Spinal cord (tissue), 10 donors: Measurements from ENCODE around the gene MYO3A. TPM values are rescaled to one million over a fixed set of nuclear protein-coding genes. Genes with fewer than 3 reads are reported as not detected.

ENCODE experiments used
- DNase-seq, 6 donors: peaks; one replicate each; pipeline versions ENCODE4 v3.0.0 to v3.0.0-alpha.2; 2013 to 2015; ENCODE audit warnings: low spot score in 6 of 6, low read depth in 4 of 6
- H3K27ac ChIP-seq: one replicate; pipeline ENCODE4 v1.5.1; 2013; ENCODE audit warnings: low read depth, low read length, control low read depth
- H3K27me3 ChIP-seq: one replicate; pipeline ENCODE4 v1.6.1; 2013; ENCODE audit warnings: low read length; ENCODE audit not compliant: control insufficient read depth, insufficient read depth
- H3K36me3 ChIP-seq: one replicate; pipeline ENCODE4 v1.6.1; 2013; ENCODE audit warnings: low read length; ENCODE audit not compliant: control insufficient read depth, insufficient read depth
- H3K4me1 ChIP-seq: one replicate; pipeline ENCODE4 v1.6.1; 2013; ENCODE audit warnings: low read length; ENCODE audit not compliant: control insufficient read depth, insufficient read depth
- H3K4me3 ChIP-seq: one replicate; pipeline ENCODE4 v1.5.1; 2013; ENCODE audit warnings: low read depth, low read length, control low read depth
- H3K9me3 ChIP-seq: one replicate; pipeline ENCODE4 v1.6.1; 2013; ENCODE audit warnings: low read length; ENCODE audit not compliant: control insufficient read depth, insufficient read depth
- WGBS: methylation state at CpG from one replicate; pipeline ENCODE4 v1.1.5; 2013; ENCODE audit warnings: missing lambda C conversion rate; ENCODE audit not compliant: insufficient coverage; 5-methylcytosine and 5-hydroxymethylcytosine counted together
- polyA plus RNA-seq, 2 donors: library from polyadenylated mRNA; unstranded; fragments of 120-200 nt; gene quantifications; one replicate each; pipeline ENCODE4 v1.2.1, GENCODE V29; 2013; ENCODE audit not compliant: insufficient read length in 2 of 2
- total RNA-seq, 2 donors: library from RNA; depleted of rRNA in 1 of 2; stranded (reverse); fragments of 120-200 nt in 1 of 2; fragments of >200 nt in 1 of 2; gene quantifications; one replicate each; pipeline versions ENCODE4 v1.2.3 to v1.2.4, GENCODE V29; 2013 to 2014
- donor health status: healthy.

MYO3A gene
- total and polyA plus RNA-seq, 4 donors, result 2.0 to 4.7 (median 3.9) TPM

- no peak for DNase-seq
- 85% methylated on average over 3 of the region's 4 CpGs for WGBS
- no peaks in the 10 kb centered on the region for H3K4me1 ChIP-seq
- no peak overlapping the region for H3K27ac ChIP-seq
- H3K36me3 ChIP-seq, result no peaks in the 10 kb centered on the region
- no peak overlapping the region for H3K4me3 ChIP-seq
- H3K27me3 ChIP-seq, result no peaks in the 10 kb centered on the region
- no peaks in the 10 kb centered on the region for H3K9me3 ChIP-seq
These were observed 243.3 kb downstream of the MYO3A start for GRCh38 chr10:26177341-26177740.

- no peak overlapping the region for H3K4me3 ChIP-seq
- no peak for DNase-seq
- no peaks in the 10 kb centered on the region for H3K27me3 ChIP-seq
- no peak overlapping the region for H3K27ac ChIP-seq
- H3K36me3 ChIP-seq, result no peaks in the 10 kb centered on the region
- WGBS, result 82% methylated on average over 5 of the region's 5 CpGs
- no peaks in the 10 kb centered on the region for H3K4me1 ChIP-seq
- no peaks in the 10 kb centered on the region for H3K9me3 ChIP-seq
These were observed 260.2 kb downstream of the MYO3A start for GRCh38 chr10:26194275-26194674.

- WGBS, result no CpG with 5 or more reads among the region's 2 CpGs
- DNase-seq, result no peak
- no peaks in the 10 kb centered on the region for H3K9me3 ChIP-seq
These were observed 263.2 kb downstream of the MYO3A start for GRCh38 chr10:26197248-26197647.

GRCh38 chr10:26198119-26198518, 264.1 kb downstream of the MYO3A start:
- no peak overlapping the region for H3K27ac ChIP-seq
- WGBS, result 97% methylated on average over 7 of the region's 9 CpGs
- H3K36me3 ChIP-seq, result no peaks in the 10 kb centered on the region
- H3K4me3 ChIP-seq, result no peak overlapping the region
- H3K27me3 ChIP-seq, result no peaks in the 10 kb centered on the region
- peak in 1 of 6 donors; percentile 7 for DNase-seq
- no peaks in the 10 kb centered on the region for H3K4me1 ChIP-seq
- no peaks in the 10 kb centered on the region for H3K9me3 ChIP-seq

More at GRCh38 chr10:26197248-26197647, 263.2 kb downstream of the MYO3A start:
- Histone ChIP-seq H3K36me3 (no peaks in the 10 kb centered on the region), H3K4me3 (no peak overlapping the region), H3K4me1 (no peaks in the 10 kb centered on the region), H3K27me3 (no peaks in the 10 kb centered on the region), H3K27ac (no peak overlapping the region)

GRCh38 chr10:26199841-26200240, 265.8 kb downstream of the MYO3A start:
- H3K27me3 ChIP-seq, result no peaks in the 10 kb centered on the region
- H3K4me3 ChIP-seq, result no peak overlapping the region
- H3K9me3 ChIP-seq, result no peaks in the 10 kb centered on the region
- 54% methylated on average over 1 of the region's 4 CpGs for WGBS
- no peaks in the 10 kb centered on the region for H3K36me3 ChIP-seq
- no peak for DNase-seq
- no peak overlapping the region for H3K27ac ChIP-seq
- no peaks in the 10 kb centered on the region for H3K4me1 ChIP-seq

GRCh38 chr10:26205223-26205622, 271.2 kb downstream of the MYO3A start:
- peaks cover under 1% of the 10 kb centered on the region for H3K27me3 ChIP-seq
- no CpG with 5 or more reads among the region's 2 CpGs for WGBS
- DNase-seq, result no peak
- no peaks in the 10 kb centered on the region for H3K9me3 ChIP-seq
- no peaks in the 10 kb centered on the region for H3K36me3 ChIP-seq
- no peak overlapping the region for H3K27ac ChIP-seq
- H3K4me1 ChIP-seq, result no peaks in the 10 kb centered on the region
- no peak overlapping the region for H3K4me3 ChIP-seq

- peak in 1 of 6 donors; percentile 16 for DNase-seq
- Histone ChIP-seq H3K9me3 (no peaks in the 10 kb centered on the region), H3K27me3 (peaks cover 67% of the 10 kb centered on the region), H3K27ac (no peak overlapping the region), H3K4me1 (peaks cover 40% of the 10 kb centered on the region), H3K36me3 (no peaks in the 10 kb centered on the region), H3K4me3 (no peak overlapping the region)
- WGBS, result 10% methylated on average over 35 of the region's 37 CpGs
These were observed 277.9 kb downstream of the MYO3A start for GRCh38 chr10:26211781-26212444.

- Histone ChIP-seq H3K4me1 (peaks cover 46% of the 10 kb centered on the region), H3K4me3 (no peak overlapping the region), H3K9me3 (no peaks in the 10 kb centered on the region), H3K27me3 (peaks cover 73% of the 10 kb centered on the region), H3K36me3 (no peaks in the 10 kb centered on the region), H3K27ac (no peak overlapping the region)
- 20% methylated on average over 12 of the region's 12 CpGs for WGBS
- peak in 1 of 6 donors; percentile 36 for DNase-seq
These were observed 278.5 kb downstream of the MYO3A start for GRCh38 chr10:26212511-26212910.

- DNase-seq, result peak in 1 of 6 donors; percentile 12
- no peak overlapping the region for H3K27ac ChIP-seq
- peaks cover 54% of the 10 kb centered on the region for H3K4me1 ChIP-seq
- H3K36me3 ChIP-seq, result no peaks in the 10 kb centered on the region
- WGBS, result 43% methylated on average over 10 of the region's 11 CpGs
- H3K4me3 ChIP-seq, result no peak overlapping the region
- H3K27me3 ChIP-seq, result peaks cover 81% of the 10 kb centered on the region
- H3K9me3 ChIP-seq, result no peaks in the 10 kb centered on the region
These were observed 279.2 kb downstream of the MYO3A start for GRCh38 chr10:26213157-26213800.

GRCh38 chr10:26214004-26214403, 280.0 kb downstream of the MYO3A start:
- no peak overlapping the region for H3K27ac ChIP-seq
- H3K36me3 ChIP-seq, result no peaks in the 10 kb centered on the region
- peak in 2 of 6 donors; percentile 44 to 88 for DNase-seq
- peaks cover 56% of the 10 kb centered on the region for H3K4me1 ChIP-seq
- no CpG with 5 or more reads among the region's 7 CpGs for WGBS
- H3K27me3 ChIP-seq, result peaks cover 88% of the 10 kb centered on the region
- H3K9me3 ChIP-seq, result no peaks in the 10 kb centered on the region
- H3K4me3 ChIP-seq, result no peak overlapping the region
